Ishikawa (cell line): ENCODE results near the gene PLA2G7.

ENCODE experiments used
- CEBPB ChIP-seq: IDR thresholded peaks from 2 replicates; pipeline ENCODE4 v1.6.1; 2012
- CREB1 ChIP-seq: IDR thresholded peaks from 2 replicates; pipeline ENCODE4 v1.6.1; 2012; ENCODE audit warnings: low read depth
- EGR1 ChIP-seq: IDR thresholded peaks from 2 replicates; pipeline ENCODE4 v1.6.1; 2012
- EP300 ChIP-seq: IDR thresholded peaks from 2 replicates; pipeline ENCODE4 v1.6.1; 2012; ENCODE audit warnings: borderline replicate concordance
- FOXM1 ChIP-seq: IDR thresholded peaks from 2 replicates; pipeline ENCODE4 v1.6.1; 2012; ENCODE audit warnings: low read depth, borderline replicate concordance
- NFIC ChIP-seq: IDR thresholded peaks from 2 replicates; pipeline ENCODE4 v1.6.1; 2012
- RAD21 ChIP-seq: IDR thresholded peaks from 2 replicates; pipeline ENCODE4 v1.6.1; 2012; ENCODE audit warnings: low read depth
- TAF1 ChIP-seq: IDR thresholded peaks from 2 replicates; pipeline ENCODE4 v1.6.1; 2012; ENCODE audit warnings: low read depth, mild to moderate bottlenecking
- TCF12 ChIP-seq: IDR thresholded peaks from 2 replicates; pipeline ENCODE4 v1.6.1; 2012; ENCODE audit warnings: low read depth
- TEAD4 ChIP-seq: IDR thresholded peaks from 2 replicates; pipeline ENCODE4 v1.6.1; 2012
- USF1 ChIP-seq: IDR thresholded peaks from 2 replicates; pipeline ENCODE4 v1.6.1; 2012
- YY1 ChIP-seq: IDR thresholded peaks from 2 replicates; pipeline ENCODE4 v1.6.1; 2012; ENCODE audit warnings: low read depth
- ZBTB7A ChIP-seq: IDR thresholded peaks from 2 replicates; pipeline ENCODE4 v1.6.1; 2012; ENCODE audit warnings: low read depth
- TF ChIP-seq, protein P1 (sequence below): IDR thresholded peaks from 2 replicates; pipeline ENCODE4 v1.6.1; 2012
- TF ChIP-seq, protein P2 (sequence below): IDR thresholded peaks from 2 replicates; pipeline ENCODE4 v1.6.1; 2012; ENCODE audit warnings: low read depth, mild to moderate bottlenecking

The PLA2G7 gene

GRCh38 chr6:46734867-46735719 is at the start of gene PLA2G7:
TSS of gene PLA2G7 (minus strand) at chr6:46735375. CDS start at chr6:46722891, 12,484 bp downstream.
- no peak for TF ChIP-seq EP300
- TF ChIP-seq, protein P1, sequence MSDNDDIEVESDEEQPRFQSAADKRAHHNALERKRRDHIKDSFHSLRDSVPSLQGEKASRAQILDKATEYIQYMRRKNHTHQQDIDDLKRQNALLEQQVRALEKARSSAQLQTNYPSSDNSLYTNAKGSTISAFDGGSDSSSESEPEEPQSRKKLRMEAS: peak; percentile 33
- peak; percentile 89 for TF ChIP-seq ZBTB7A

DNA sequence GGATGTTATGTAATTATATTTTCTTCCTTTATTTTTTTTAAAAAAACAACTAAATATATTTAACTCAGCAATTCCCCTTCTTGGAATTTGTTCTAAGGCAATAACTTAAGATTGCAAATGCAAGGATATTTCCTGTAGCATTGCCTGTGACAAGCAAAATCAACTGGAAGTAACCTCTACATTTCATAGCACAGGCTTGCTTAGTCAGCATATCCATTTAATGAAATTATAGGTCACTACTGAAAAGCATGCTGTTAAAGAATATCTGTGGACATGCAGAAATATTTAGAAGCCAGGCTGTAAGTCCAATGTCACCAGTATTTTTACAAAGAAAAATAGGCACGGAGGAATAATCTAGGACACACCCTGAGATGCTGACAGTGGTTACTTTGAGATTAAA is 49.4 kb upstream of the PLA2G7 start:
- TF ChIP-seq EP300 (no peak), EGR1 (no peak), NFIC (no peak), TCF12 (no peak), TEAD4 (no peak), RAD21 (no peak), ZBTB7A (no peak), TAF1 (no peak)

DNA sequence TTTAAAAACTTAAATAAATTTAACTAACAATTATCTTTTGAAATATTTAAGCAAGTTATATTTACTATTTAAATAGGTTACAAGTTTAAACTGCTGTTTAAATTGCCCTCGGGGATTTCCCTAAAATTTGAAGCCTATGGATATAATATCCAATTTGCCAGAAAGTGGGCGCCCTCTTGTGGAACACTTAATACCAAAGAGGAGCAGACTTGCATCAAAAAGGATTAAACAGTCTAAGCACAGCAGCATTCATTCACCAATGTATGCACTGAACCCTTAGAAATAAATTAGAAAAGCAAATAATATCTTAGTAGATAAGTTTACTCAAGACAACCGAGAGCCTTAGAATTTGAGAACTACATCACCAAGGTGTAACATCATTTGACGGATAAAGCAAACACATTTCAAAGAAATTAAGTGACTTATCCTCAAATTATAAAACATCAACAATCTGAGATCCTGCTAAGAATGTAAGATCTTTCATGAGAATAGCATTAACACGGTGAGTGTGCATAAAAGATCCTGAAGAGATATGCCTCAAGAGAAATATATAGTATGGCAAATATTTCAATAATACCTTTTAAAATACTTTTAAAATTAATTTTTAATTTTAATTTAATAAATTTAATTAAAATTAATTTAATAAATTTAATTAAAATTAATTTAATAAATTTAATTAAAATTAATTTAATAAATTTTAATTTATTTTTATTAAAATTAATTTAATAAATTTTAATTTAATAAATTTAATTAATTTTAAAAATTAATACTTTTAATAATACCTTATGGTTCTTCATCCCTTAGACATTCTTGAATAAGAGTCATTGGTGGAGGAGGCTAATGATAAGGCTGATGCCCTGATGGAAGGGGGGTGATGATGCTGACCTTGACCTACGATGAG is 46.6 kb upstream of the PLA2G7 start:
- TF ChIP-seq TEAD4: no peak
- TF ChIP-seq EP300: no peak
- no peak for TF ChIP-seq TAF1
- TF ChIP-seq, protein P2, sequence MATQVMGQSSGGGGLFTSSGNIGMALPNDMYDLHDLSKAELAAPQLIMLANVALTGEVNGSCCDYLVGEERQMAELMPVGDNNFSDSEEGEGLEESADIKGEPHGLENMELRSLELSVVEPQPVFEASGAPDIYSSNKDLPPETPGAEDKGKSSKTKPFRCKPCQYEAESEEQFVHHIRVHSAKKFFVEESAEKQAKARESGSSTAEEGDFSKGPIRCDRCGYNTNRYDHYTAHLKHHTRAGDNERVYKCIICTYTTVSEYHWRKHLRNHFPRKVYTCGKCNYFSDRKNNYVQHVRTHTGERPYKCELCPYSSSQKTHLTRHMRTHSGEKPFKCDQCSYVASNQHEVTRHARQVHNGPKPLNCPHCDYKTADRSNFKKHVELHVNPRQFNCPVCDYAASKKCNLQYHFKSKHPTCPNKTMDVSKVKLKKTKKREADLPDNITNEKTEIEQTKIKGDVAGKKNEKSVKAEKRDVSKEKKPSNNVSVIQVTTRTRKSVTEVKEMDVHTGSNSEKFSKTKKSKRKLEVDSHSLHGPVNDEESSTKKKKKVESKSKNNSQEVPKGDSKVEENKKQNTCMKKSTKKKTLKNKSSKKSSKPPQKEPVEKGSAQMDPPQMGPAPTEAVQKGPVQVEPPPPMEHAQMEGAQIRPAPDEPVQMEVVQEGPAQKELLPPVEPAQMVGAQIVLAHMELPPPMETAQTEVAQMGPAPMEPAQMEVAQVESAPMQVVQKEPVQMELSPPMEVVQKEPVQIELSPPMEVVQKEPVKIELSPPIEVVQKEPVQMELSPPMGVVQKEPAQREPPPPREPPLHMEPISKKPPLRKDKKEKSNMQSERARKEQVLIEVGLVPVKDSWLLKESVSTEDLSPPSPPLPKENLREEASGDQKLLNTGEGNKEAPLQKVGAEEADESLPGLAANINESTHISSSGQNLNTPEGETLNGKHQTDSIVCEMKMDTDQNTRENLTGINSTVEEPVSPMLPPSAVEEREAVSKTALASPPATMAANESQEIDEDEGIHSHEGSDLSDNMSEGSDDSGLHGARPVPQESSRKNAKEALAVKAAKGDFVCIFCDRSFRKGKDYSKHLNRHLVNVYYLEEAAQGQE: no peak
- TF ChIP-seq RAD21: peak; percentile 86
- no peak for TF ChIP-seq CEBPB

- no peak for TF ChIP-seq TEAD4
- TF ChIP-seq, protein P2: no peak
- TF ChIP-seq TAF1: no peak
- TF ChIP-seq NFIC: no peak
- no peak for TF ChIP-seq CREB1
- no peak for TF ChIP-seq USF1
- no peak for TF ChIP-seq TCF12
- TF ChIP-seq, protein P1: no peak
- TF ChIP-seq EGR1: no peak
- TF ChIP-seq YY1: no peak
These were observed 42.5 kb upstream of the PLA2G7 start for GRCh38 chr6:46777476-46778346.

DNA sequence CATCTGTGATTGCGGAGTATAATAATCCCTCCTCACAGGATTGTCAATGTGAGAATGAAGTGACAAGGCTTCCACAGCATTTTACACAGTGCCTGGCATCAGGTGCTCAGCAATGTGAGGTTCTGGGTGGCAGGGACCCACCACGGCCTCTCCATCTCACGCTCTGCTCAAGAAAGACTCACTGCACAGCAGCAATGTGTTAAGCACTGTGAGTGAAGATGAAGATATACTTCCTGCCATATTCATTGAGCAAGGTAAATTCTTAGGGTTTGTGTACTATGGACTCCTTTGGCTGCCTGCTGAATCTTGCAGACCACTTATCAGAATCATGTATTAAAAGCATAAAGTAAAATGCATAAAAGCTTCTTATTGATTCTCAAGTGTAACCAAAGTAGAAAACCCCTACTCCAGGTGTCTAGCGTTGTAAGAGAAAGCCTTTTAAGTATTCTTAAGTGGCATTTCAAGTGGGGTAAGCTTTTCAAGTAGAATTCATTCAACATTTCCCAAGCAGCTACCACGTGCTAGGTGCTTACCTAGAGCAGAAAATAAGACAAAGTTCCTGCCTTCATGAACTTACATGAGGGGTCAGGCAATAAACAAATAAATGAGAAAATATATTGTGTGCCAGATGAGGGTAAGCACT is 41.0 kb upstream of the PLA2G7 start:
- no peak for TF ChIP-seq USF1
- TF ChIP-seq CREB1: no peak
- TF ChIP-seq TEAD4: no peak
- TF ChIP-seq FOXM1: no peak
- TF ChIP-seq EGR1: no peak
- TF ChIP-seq ZBTB7A: no peak
- no peak for TF ChIP-seq CEBPB
- TF ChIP-seq TAF1: no peak
- TF ChIP-seq, protein P2: no peak
- TF ChIP-seq, protein P1: no peak
- no peak for TF ChIP-seq EP300
- TF ChIP-seq YY1: no peak
- no peak for TF ChIP-seq NFIC
- no peak for TF ChIP-seq TCF12
- no peak for TF ChIP-seq RAD21
